Neural cell (in vitro differentiated cells): Measurements from ENCODE around the gene RASA4B. TPM values are rescaled to one million over a fixed set of nuclear protein-coding genes. Genes with fewer than 3 reads are reported as not detected.

Experiments used
- H2AFZ ChIP-seq: fragments of 200-600, 300-800 bp; sonication (generic), shearing (Covaris generic); 2 replicates; pipeline ENCODE4 v1.6.0; 2014; ENCODE audit warnings: low read depth, mild to moderate bottlenecking, antibody characterized with exemption, low read length, moderate library complexity
- H3F3A ChIP-seq: fragments of 200-600 bp; shearing (Covaris generic); 2 replicates; pipeline ENCODE4 v1.6.1; 2016; ENCODE audit warnings: mild to moderate bottlenecking, moderate library complexity, mixed read lengths, antibody characterized with exemption, low read length; ENCODE audit not compliant: insufficient read depth, poor library complexity, severe bottlenecking
- H3K27ac ChIP-seq: fragments of 200-600, 300-800 bp; sonication (generic), shearing (Covaris generic); 2 replicates; pipeline ENCODE4 v1.5.1; 2014; ENCODE audit warnings: mild to moderate bottlenecking, low read length, moderate library complexity
- H3K27me3 ChIP-seq: fragments of 300-800, 200-600 bp; sonication (generic), shearing (Covaris generic); 2 replicates; pipeline ENCODE4 v1.6.0; 2014; ENCODE audit warnings: mild to moderate bottlenecking, low read depth, low read length, moderate library complexity; ENCODE audit not compliant: insufficient read depth
- H3K36me3 ChIP-seq: fragments of 300-800, 200-600 bp; sonication (generic), shearing (Covaris generic); 2 replicates; pipeline ENCODE4 v1.5.1; 2014; ENCODE audit warnings: mild to moderate bottlenecking, antibody characterized with exemption, low read length, moderate library complexity; ENCODE audit not compliant: insufficient read depth
- H3K4me2 ChIP-seq: fragments of 300-800, 200-600 bp; sonication (generic), shearing (Covaris generic); 2 replicates; pipeline ENCODE4 v1.6.0; 2014; ENCODE audit warnings: mild to moderate bottlenecking, low read length
- H3K4me3 ChIP-seq: fragments of 300-800, 200-600 bp; sonication (generic), shearing (Covaris generic); 2 replicates; pipeline ENCODE4 v1.5.1; 2014; ENCODE audit warnings: mild to moderate bottlenecking, low read length, moderate library complexity
- H3K79me2 ChIP-seq: fragments of 200-600 bp; shearing (Covaris generic); replicated peaks from 2 replicates; pipeline ENCODE4 v1.6.0; 2014; ENCODE audit warnings: mild to moderate bottlenecking, low read length, moderate library complexity; ENCODE audit not compliant: insufficient read depth
- H3K9ac ChIP-seq: fragments of 300-800, 200-600 bp; sonication (generic), shearing (Covaris generic); 2 replicates; pipeline ENCODE4 v1.6.1; 2016; ENCODE audit warnings: mild to moderate bottlenecking, low read length, mixed read lengths
- H3K9me2 ChIP-seq: fragments of 200-600 bp; shearing (Covaris generic); 2 replicates; pipeline ENCODE4 v1.6.1; 2016; ENCODE audit warnings: mild to moderate bottlenecking, low read length, mixed read lengths; ENCODE audit not compliant: insufficient read depth
- H3K9me3 ChIP-seq: fragments of 200-600, 300-800 bp; sonication (generic), shearing (Covaris generic); 2 replicates; pipeline ENCODE4 v1.6.1; 2016; ENCODE audit warnings: mild to moderate bottlenecking, mixed run types, low read length, moderate library complexity, mixed read lengths
- H4K20me1 ChIP-seq: fragments of 200-600 bp; shearing (Covaris generic); 2 replicates; pipeline ENCODE4 v1.6.1; 2016; ENCODE audit warnings: mild to moderate bottlenecking, mixed run types; ENCODE audit not compliant: insufficient read depth
- CTCF ChIP-seq: fragments of 450-650 bp; IDR thresholded peaks from 2 replicates; pipeline ENCODE4 v1.5.1; 2014; ENCODE audit warnings: antibody characterized with exemption, mild to moderate bottlenecking, moderate library complexity; ENCODE audit not compliant: poor library complexity, severe bottlenecking
- EP300 ChIP-seq: fragments of 450-650 bp; conservative IDR thresholded peaks from 2 replicates; pipeline ENCODE4 v1.6.1; 2014; ENCODE audit warnings: antibody characterized with exemption, mild to moderate bottlenecking, moderate library complexity; ENCODE audit not compliant: poor library complexity, severe bottlenecking
- EZH2 ChIP-seq: fragments of 200-600, 300-800 bp; shearing (Covaris generic), sonication (generic); IDR thresholded peaks from 2 replicates; pipeline ENCODE4 v1.6.1; 2014; ENCODE audit warnings: antibody characterized with exemption, low read length, borderline replicate concordance, mild to moderate bottlenecking; ENCODE audit not compliant: insufficient read depth, poor library complexity, severe bottlenecking
- MXI1 ChIP-seq: fragments of 450-650 bp; conservative IDR thresholded peaks from 2 replicates; pipeline ENCODE4 v1.6.1; 2014; ENCODE audit warnings: antibody characterized with exemption, mild to moderate bottlenecking; ENCODE audit not compliant: poor library complexity, severe bottlenecking
- POLR2AphosphoS5 ChIP-seq: IDR thresholded peaks from 2 replicates; pipeline ENCODE4 v1.6.1; 2012
- RAD21 ChIP-seq: fragments of 450-650 bp; conservative IDR thresholded peaks from 2 replicates; pipeline ENCODE4 v1.6.1; 2014; ENCODE audit warnings: antibody characterized with exemption, mild to moderate bottlenecking, moderate library complexity
- REST ChIP-seq: IDR thresholded peaks from 2 replicates; pipeline ENCODE4 v1.6.1; 2012; ENCODE audit warnings: borderline replicate concordance
- SMC3 ChIP-seq: fragments of 450-650 bp; conservative IDR thresholded peaks from 2 replicates; pipeline ENCODE4 v1.6.1; 2014; ENCODE audit warnings: antibody characterized with exemption, mild to moderate bottlenecking, moderate library complexity; ENCODE audit not compliant: poor library complexity
- TAF1 ChIP-seq: IDR thresholded peaks from 2 replicates; pipeline ENCODE4 v1.6.1; 2012; ENCODE audit warnings: low read depth
- polyA plus RNA-seq: library from polyadenylated mRNA; depleted of rRNA; stranded (reverse); fragments of >200 nt; gene quantifications from 2 replicates; pipeline ENCODE4 v1.2.3, GENCODE V29; 2014

Gene RASA4B
- polyA plus RNA-seq, 1 donor from 2014 or later, result 31.9 TPM

GRCh38 chr7:102459221-102459844 is 58.2 kb downstream of the RASA4B start:
- no peaks in the 10 kb centered on the region for H3K9me2 ChIP-seq
- no peak overlapping the region for H3K9ac ChIP-seq
- H3K4me2 ChIP-seq, result no peak overlapping the region
- no peaks in the 10 kb centered on the region for H3K36me3 ChIP-seq
- no peaks in the 10 kb centered on the region for H3K9me3 ChIP-seq
- H4K20me1 ChIP-seq, result no peaks in the 10 kb centered on the region
- TF ChIP-seq REST (no peak), RAD21 (no peak), EZH2 (no peak), EP300 (no peak)
- peaks cover 15% of the 10 kb centered on the region for H3K79me2 ChIP-seq
- no peaks in the 10 kb centered on the region for H3F3A ChIP-seq
- H2AFZ ChIP-seq, result no peak overlapping the region
- no peak overlapping the region for H3K27ac ChIP-seq
- no peaks in the 10 kb centered on the region for H3K27me3 ChIP-seq
- H3K4me3 ChIP-seq, result no peak overlapping the region

- Histone ChIP-seq H3K27ac (no peak overlapping the region), H3K4me2 (no peak overlapping the region), H2AFZ (no peak overlapping the region), H3K9me3 (no peaks in the 10 kb centered on the region), H3K9me2 (no peaks in the 10 kb centered on the region), H3K79me2 (peaks cover 5% of the 10 kb centered on the region), H3K9ac (no peak overlapping the region), H3K27me3 (no peaks in the 10 kb centered on the region), H3F3A (no peaks in the 10 kb centered on the region), H3K4me3 (no peak overlapping the region), H3K36me3 (no peaks in the 10 kb centered on the region), H4K20me1 (no peaks in the 10 kb centered on the region)
- TF ChIP-seq EZH2 (no peak), MXI1 (no peak), RAD21 (no peak), REST (no peak), CTCF (no peak), POLR2AphosphoS5 (no peak), TAF1 (no peak), SMC3 (no peak), EP300 (no peak)
These were observed 60.1 kb downstream of the RASA4B start for GRCh38 chr7:102457352-102457924.
